IMR-90 (cell line): ENCODE measurements around the gene HKDC1.

Experiments used
- BHLHE40 ChIP-seq: fragments of 150-350 bp; IDR thresholded peaks from 2 replicates; pipeline ENCODE4 v1.6.1; 2016; ENCODE audit warnings: mild to moderate bottlenecking, low read depth, low read length
- CEBPB ChIP-seq: IDR thresholded peaks from 2 replicates; pipeline ENCODE4 v1.6.1; 2012; ENCODE audit warnings: low read depth, low read length, improper control_type of control experiment
- CTCF ChIP-seq: conservative IDR thresholded peaks from 2 replicates; pipeline ENCODE4 v1.5.1; 2012; ENCODE audit warnings: mild to moderate bottlenecking, low read depth, low read length, improper control_type of control experiment
- ELK1 ChIP-seq: fragments of 150-350 bp; IDR thresholded peaks from 2 replicates; pipeline ENCODE4 v1.6.1; 2016; ENCODE audit warnings: low read depth, mild to moderate bottlenecking, low read length, moderate library complexity, borderline replicate concordance
- POLR2A ChIP-seq: IDR thresholded peaks from 2 replicates; pipeline ENCODE4 v1.6.1; 2012; ENCODE audit warnings: mild to moderate bottlenecking, low read depth, low read length
- RAD21 ChIP-seq: IDR thresholded peaks from 2 replicates; pipeline ENCODE4 v1.6.1; 2012; ENCODE audit warnings: low read length, improper control_type of control experiment
- RFX5 ChIP-seq: IDR thresholded peaks from 2 replicates; pipeline ENCODE4 v1.8.0; 2012; ENCODE audit warnings: low read depth, mild to moderate bottlenecking, low read length, moderate library complexity

GRCh38 chr10:69239136-69239535 is 19.0 kb downstream of the HKDC1 start:
- TF ChIP-seq RAD21, result no peak
- no peak for TF ChIP-seq POLR2A
- no peak for TF ChIP-seq CTCF
- no peak for TF ChIP-seq RFX5
- no peak for TF ChIP-seq ELK1
- TF ChIP-seq CEBPB, result no peak
- no peak for TF ChIP-seq BHLHE40
